GM19043 (cell line): ENCODE results near the gene SLC46A2.

Source experiments
- ATAC-seq: cut with Tn5 transposase; IDR thresholded peaks from one replicate; pipeline ENCODE4 v1.9.1; 2021; ENCODE audit warnings: low read depth; ENCODE audit not compliant: unreplicated experiment

Gene SLC46A2

DNA sequence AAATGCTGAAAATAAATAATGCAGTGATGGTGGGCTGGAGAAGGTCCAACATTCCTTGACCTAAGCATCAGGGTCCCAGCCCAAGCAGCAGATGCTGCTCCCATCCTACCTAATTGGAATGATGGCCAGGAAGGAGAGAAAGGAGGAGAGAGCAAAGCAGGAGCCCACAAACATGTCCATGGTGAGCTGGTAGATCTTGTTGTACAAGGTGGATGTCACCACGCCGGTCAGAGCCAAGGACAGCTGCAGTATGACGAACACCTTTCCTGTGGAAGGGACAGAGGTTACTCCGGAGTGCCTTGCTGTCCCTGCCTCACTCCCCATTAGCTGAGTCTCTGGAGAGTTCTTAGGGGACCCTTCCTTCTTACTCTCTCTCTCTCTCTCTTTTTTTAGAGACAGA is 4.3 kb downstream of the SLC46A2 start:
- no peak for ATAC-seq

DNA sequence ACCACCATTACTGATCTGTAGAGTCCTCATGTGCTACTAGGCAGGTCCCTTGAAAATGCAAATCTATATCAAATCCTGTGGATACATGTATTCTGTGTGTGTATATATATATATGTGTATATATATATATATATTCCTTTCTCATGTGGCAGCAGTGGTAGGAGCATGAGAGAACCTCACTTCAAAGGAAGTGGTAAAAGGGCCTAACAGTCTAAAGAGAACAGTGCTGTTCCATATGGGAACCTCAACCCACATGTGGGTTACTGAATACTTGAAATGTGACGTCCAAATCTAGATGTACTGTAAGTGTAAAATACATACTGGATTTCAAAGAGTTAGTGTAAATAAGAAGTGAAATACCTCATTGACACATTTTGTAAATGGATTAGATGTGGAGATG is 5.4 kb downstream of the SLC46A2 start:
- ATAC-seq, result no peak

DNA sequence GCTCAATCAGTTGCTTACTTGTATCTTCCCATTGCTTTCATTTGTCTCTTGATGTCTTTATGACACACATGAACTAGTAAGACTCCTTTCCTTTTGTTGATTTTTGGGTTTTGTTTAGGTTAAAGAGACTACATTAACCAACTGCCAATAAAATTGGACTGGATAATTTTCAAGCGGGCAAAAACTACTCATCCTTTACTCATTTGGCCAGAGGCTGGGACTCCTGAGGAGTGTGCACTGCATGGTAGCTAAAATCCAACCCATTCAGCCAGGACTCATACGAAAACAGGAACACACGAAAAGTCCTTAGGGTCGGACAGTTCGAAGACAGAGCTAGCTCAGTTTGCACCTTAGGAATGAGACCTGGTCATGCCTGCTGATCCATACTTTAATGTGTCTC is 6.0 kb downstream of the SLC46A2 start:
- no peak for ATAC-seq

GRCh38 chr9:112884101-112884500 is 6.6 kb downstream of the SLC46A2 start:
- no peak for ATAC-seq

DNA sequence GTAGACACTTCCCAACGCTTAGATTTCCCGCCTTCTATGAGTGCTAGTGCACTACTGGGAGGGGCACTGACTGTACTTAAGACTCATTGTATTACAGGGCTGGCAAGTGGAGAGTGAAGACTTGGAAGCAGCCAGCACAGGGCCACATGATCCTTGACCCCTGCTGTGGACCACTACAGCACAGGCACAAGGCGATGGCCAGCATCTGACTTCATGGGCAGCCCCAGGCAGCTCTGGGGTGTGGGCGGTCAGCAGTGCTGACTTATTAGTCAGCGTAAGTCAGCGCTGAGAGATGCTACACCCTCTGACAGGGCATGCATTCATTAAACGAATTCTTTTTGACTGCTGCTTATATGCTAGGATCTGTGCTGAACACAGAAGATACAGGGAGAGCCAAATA is 9.3 kb downstream of the SLC46A2 start:
- ATAC-seq, result no peak

- no peak for ATAC-seq
Measured at GRCh38 chr9:112880650-112881049, 10.0 kb downstream of the SLC46A2 start.

GRCh38 chr9:112878752-112879151 is 11.9 kb downstream of the SLC46A2 start:
- ATAC-seq, result no peak

DNA sequence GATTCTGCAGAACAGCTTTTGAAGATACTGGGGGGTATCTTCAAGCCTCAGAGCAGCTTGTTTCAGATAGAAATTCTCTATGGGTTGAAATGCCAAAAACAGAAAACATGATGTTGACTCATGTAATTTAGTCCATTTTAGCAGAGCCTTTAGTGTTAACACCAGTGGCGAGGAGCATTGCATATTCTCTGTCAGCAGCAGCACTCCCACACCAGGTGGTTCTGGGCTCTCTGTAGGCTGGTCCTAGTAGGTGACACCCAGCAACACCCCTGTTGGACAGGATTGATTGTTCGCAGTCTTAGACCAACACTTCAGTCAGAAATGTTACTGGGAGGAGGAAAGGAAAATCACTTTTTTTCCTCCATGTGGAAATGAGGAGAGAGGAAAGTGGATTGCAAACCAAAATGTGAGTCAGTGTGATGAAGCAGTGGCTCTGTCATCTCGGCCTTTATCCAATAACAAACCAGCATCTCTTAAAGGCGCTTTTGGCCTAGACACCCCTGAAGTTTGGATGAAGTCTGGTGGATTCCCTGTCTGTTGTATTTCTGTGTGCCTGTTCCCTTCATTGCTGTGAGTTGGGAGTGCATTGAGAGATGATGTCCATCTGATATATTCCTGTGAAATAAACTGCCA is 16.8 kb downstream of the SLC46A2 start:
- no peak for ATAC-seq

GRCh38 chr9:112872019-112872418 is 18.7 kb downstream of the SLC46A2 start:
- no peak for ATAC-seq

GRCh38 chr9:112870556-112870955 is 20.1 kb downstream of the SLC46A2 start:
- no peak for ATAC-seq

GRCh38 chr9:112869917-112870316 is 20.8 kb downstream of the SLC46A2 start:
- ATAC-seq, result no peak

- ATAC-seq, result no peak
Measured at GRCh38 chr9:112869041-112869529, 21.6 kb downstream of the SLC46A2 start.

DNA sequence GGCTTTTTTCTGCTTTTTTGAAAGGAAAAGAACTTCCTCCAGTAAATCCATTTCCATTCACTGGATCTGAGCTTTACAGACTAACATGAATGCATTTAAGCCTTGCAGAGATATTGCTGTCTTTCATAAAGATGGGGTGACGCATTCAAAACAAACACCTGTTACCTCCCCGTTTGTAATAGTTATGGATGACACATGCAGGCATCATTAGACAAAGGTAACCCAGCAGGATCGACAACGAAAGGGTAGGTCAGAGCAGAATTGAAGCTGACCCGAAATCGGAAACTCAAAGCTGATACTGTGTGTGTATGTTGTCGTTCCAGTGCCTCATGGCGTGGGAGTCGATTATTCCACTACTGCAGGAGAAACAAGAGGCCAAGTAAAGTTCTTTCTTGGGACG is 22.2 kb downstream of the SLC46A2 start:
- no peak for ATAC-seq

GRCh38 chr9:112867275-112867991 is 23.2 kb downstream of the SLC46A2 start:
- ATAC-seq, result no peak

DNA sequence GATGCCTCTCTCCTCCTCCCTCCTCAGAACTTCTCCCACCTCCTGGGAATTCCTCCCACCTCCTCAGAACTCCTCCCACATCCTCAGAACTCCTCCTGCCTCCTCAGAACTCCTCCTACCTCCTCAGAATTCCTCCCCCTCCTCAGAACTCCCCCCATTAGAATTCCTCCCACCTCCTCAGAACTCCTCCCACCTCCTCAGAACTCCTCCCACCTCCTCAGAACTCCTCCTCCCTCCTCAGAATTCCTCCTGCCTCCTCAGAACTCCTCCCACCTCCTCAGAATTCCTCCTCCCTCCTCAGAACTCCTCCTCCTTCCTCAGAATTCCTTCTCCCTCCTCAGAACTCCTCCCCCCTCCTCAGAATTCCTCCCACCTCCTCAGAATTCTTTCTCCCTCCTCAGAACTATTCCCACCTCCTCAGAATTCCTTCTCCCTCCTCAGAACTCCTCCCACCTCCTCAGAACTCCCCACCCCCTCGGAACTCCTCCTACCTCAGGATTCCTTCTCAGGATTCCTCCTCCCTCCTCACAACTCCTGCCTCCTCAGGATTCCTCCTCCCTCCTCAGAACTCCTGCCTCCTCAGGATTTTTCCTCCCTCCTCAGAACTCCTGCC is 23.9 kb downstream of the SLC46A2 start:
- no peak for ATAC-seq

- no peak for ATAC-seq
Measured at GRCh38 chr9:112864982-112865381, 25.7 kb downstream of the SLC46A2 start.

DNA sequence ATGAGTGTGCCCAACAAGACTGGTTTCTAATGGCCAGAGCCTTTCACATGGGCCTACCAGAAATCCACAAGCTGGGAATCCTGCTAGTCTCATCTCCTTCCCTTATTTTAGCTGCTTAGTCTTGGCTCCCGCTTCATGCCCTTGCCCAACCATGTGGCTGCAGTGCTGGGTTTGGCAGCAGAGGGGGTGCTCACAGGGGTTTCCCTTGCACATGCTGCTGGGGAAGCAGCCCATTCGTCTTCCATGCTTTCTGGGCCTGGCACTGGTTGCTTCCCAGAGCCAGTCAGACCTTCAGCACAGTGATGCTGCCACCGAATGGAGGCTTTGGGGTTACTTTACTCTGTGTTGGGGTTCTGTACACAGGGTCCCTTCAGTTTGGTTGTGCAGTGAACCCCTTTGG is 26.3 kb downstream of the SLC46A2 start:
- no peak for ATAC-seq

- ATAC-seq, result no peak
Measured at GRCh38 chr9:112863746-112864145, 26.9 kb downstream of the SLC46A2 start.

GRCh38 chr9:112863214-112863613 is 27.5 kb downstream of the SLC46A2 start:
- ATAC-seq, result no peak

DNA sequence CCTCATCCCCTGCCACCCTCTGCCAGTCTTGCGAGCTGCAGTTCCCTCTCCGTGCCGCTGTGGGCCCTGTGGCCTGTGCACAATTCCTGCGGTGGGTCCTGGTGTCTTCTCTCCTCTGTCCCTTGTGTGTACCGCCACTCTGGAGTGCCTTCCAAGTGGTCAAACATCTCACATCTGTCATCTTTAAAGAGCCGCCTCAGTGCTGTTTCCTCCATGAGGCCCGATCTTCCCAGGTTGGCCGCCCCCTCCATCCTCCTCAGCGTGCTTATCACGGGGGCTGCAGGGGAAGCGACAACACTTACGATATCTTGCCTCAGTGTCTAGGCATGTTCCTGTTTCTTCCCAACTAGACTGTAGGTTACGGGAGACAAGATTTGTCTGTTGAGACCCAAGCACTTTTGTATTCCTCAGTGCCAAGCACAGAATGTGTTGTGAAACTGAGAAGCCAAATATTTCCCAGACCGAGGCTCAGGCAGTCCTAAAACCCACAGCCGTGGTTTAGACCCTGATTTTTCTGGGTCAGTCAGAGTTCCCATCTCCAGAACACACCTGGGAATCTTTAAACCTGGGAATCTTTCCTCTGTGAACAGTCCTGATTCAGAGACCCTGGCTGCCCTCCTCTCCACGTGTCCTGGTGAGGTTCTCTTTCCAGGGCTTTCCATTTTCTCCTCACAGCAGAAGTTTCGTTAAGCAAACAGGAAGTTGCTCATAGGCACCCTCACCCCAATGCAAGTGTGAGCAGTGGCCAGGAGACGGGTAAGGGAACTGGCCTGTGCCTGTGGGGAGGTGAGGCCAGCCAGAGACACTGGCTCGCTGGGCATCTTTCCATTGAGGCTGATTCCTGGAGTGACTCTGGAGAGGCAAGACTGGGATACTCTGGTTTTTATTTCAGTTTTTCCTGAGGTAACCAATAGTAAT is 28.8 kb downstream of the SLC46A2 start:
- ATAC-seq, result no peak

- no peak for ATAC-seq
Measured at GRCh38 chr9:112861155-112861554, 29.5 kb downstream of the SLC46A2 start.
